Caco-2 (cell line): ENCODE data around the gene TBC1D17. TPM values are rescaled to one million over a fixed set of nuclear protein-coding genes. Genes with fewer than 3 reads are reported as not detected.

ENCODE experiments used
- BruUV-seq: library from RNA; stranded (reverse); fragments of 400-500 nt; replicated peaks from 2 replicates; lab custom pipeline; 2021; lab: Mats Ljungman, UMichigan
- CTCF ChIA-PET: fragments of 300-600 bp; sonication (Branson Sonifier 250); formaldehyde crosslinking; loops from one replicate; lab custom pipeline; 2022; ENCODE audit warnings: antibody characterized with exemption; lab: Charles Lee
- POLR2A ChIA-PET: fragments of 300-600 bp; sonication (Branson Sonifier 250); formaldehyde crosslinking; loops from one replicate; lab custom pipeline; 2022; ENCODE audit warnings: antibody characterized with exemption; lab: Charles Lee
- DNase-seq, 2 experiments: peaks; one replicate each; pipeline versions ENCODE4 v3.0.0 to v3.0.0-alpha.2; 2020 to 2022
- H3K27me3 ChIP-seq: replicated peaks from 2 replicates; pipeline ENCODE4 v1.6.0; 2011; ENCODE audit warnings: low read length; ENCODE audit not compliant: control insufficient read depth, insufficient read depth
- H3K36me3 ChIP-seq: 2 replicates; pipeline ENCODE4 v1.5.1; 2011; ENCODE audit warnings: low read length; ENCODE audit not compliant: control insufficient read depth, insufficient read depth
- H3K4me1 ChIP-seq: fragments of 250-450 bp; sonication (Bioruptor Pico); 2 replicates; pipeline ENCODE4 v1.5.1; 2020; ENCODE audit warnings: mild to moderate bottlenecking
- H3K4me3 ChIP-seq: 2 replicates; pipeline ENCODE4 v1.5.1; 2011; ENCODE audit warnings: low read depth, mild to moderate bottlenecking, control low read depth, low read length
- H3K9me3 ChIP-seq: fragments of 250-450 bp; sonication (Bioruptor Pico); 2 replicates; pipeline ENCODE4 v1.5.1; 2020; ENCODE audit warnings: mild to moderate bottlenecking, moderate library complexity
- H3K27ac Mint-ChIP-seq: one replicate; pipeline ENCODE4 v1.8.0; 2022; ENCODE audit warnings: mixed read lengths; ENCODE audit not compliant: unreplicated experiment
- H3K27me3 Mint-ChIP-seq: one replicate; pipeline ENCODE4 v1.8.0; 2022; ENCODE audit warnings: mixed read lengths; ENCODE audit not compliant: insufficient read depth, unreplicated experiment
- H3K36me3 Mint-ChIP-seq: one replicate; pipeline ENCODE4 v1.8.0; 2022; ENCODE audit warnings: mild to moderate bottlenecking, mixed read lengths; ENCODE audit not compliant: insufficient read depth, unreplicated experiment
- H3K4me1 Mint-ChIP-seq: one replicate; pipeline ENCODE4 v1.8.0; 2022; ENCODE audit warnings: low read depth, mixed read lengths; ENCODE audit not compliant: unreplicated experiment
- H3K4me3 Mint-ChIP-seq: one replicate; pipeline ENCODE4 v1.8.0; 2022; ENCODE audit warnings: mild to moderate bottlenecking, moderate library complexity, mixed read lengths; ENCODE audit not compliant: unreplicated experiment
- H3K9me3 Mint-ChIP-seq: one replicate; pipeline ENCODE4 v1.8.0; 2022; ENCODE audit warnings: mixed read lengths; ENCODE audit not compliant: unreplicated experiment
- CTCF ChIP-seq, 2 experiments: fragments of 200-600 bp in 1 of 2; IDR thresholded peaks; 1 replicate in 1 of 2; 2 replicates in 1 of 2; pipeline versions ENCODE4 v1.5.1 to v1.8.0; 2011 to 2022; ENCODE audit warnings: antibody characterized with exemption in 1 of 2, control low read depth in 1 of 2, inconsistent platforms in 1 of 2, low read depth in 1 of 2, low read length in 1 of 2, mild to moderate bottlenecking in 1 of 2, moderate library complexity in 1 of 2; ENCODE audit not compliant: insufficient read depth in 1 of 2, severe bottlenecking in 1 of 2, unreplicated experiment in 1 of 2
- intact Hi-C: fragments of 100-400 bp; cut with micrococcal nuclease; formaldehyde crosslinking; loops from one replicate; pipeline ENCODE4 v1.10.0; 2022; ENCODE audit not compliant: unreplicated experiment
- total RNA-seq: library from RNA; stranded (reverse); gene quantifications from 2 replicates; pipeline ENCODE4 v1.2.3, GENCODE V29; 2022

TBC1D17 gene
- total RNA-seq, 1 experiment from 2014 or later, result 55.3 TPM

DNA sequence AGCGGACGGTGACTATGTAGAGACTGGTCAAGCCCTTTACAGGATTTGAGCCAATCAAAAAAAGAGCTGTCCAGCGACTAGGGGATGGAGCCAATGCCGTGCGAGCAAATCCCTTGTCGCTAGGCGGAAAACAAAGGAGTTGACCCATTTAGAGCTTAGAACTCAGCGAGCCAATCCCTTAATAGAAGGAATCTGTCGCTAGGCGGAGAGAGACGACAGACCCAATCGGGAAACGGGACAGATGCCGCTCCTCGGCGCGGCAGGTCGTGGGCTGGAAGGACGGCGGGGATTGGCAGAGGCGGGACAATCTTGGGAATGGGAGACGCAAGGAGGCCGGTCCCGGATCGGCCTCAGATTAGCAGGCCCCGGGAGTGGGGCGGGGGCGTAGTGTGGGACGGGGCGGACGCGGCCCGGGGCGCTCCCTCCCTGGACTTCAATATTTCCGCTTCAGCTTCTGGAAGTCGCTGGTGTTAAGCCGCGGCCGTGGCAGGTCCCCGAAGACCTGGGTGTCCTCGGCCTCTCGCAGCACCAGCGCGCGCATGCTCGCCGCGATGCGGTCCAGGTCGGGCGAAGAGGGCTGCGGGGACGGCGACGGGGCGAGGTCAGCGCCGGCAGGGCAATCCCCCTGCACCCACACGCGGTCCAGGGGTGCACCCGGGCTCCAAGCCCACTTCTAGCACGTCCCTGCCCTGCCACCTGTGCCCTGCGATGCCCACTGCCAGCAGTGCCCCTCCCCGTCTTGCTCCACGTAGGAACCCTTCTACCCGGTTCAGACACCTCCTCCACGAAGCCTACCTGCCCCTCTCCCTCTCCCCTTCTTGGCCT is 7.8 kb upstream of the TBC1D17 start:
- no peaks in the 10 kb centered on the region for H3K27me3 ChIP-seq
- ChIA-PET CTCF (interaction anchor here (0.6 to 1.1 kb wide), 8 partner anchors 12 to 300 kb away, joined by 3 to 7 read pairs (median 4); partner anchors contain the start of gene PTOV1), POLR2A (interaction anchor here (0.9 to 1.7 kb wide), 7 partner anchors 8 to 229 kb away, joined by 6 to 17 read pairs (median 7); partner anchors contain the start of genes AKT1S1, AP2A1, ATF5 and NUP62)
- H3K36me3 ChIP-seq, result peaks cover 9% of the 10 kb centered on the region
- H3K4me3 ChIP-seq, result peak overlapping the region; percentile 69
- Mint-ChIP-seq H3K36me3 (peaks cover 47% of the 10 kb centered on the region), H3K9me3 (no peaks in the 10 kb centered on the region), H3K27me3 (no peaks in the 10 kb centered on the region), H3K4me3 (no peak overlapping the region), H3K27ac (no peak overlapping the region), H3K4me1 (peaks cover 21% of the 10 kb centered on the region)
- TF ChIP-seq CTCF (IDR thresholded peaks at IDR 0.05; ENCODE audit: insufficient read depth in 1 of 2, low read depth in 1 of 2, low read length in 1 of 2, severe bottlenecking in 1 of 2, unreplicated experiment in 1 of 2), result peak in 1 of 2 experiments; percentile 19
- BruUV-seq, result TSS peak; percentile 32
- DNase-seq, result peak; percentile 98
- intact Hi-C loops, result loop anchor here (1.0 to 10.0 kb wide), 4 partner anchors 8 to 445 kb away; partner anchors contain the start of genes AKT1S1, PRMT1 and TBC1D17
- peaks cover 22% of the 10 kb centered on the region for H3K4me1 ChIP-seq
- H3K9me3 ChIP-seq, result no peaks in the 10 kb centered on the region

GRCh38 chr19:49870309-49870901 is 7.1 kb upstream of the TBC1D17 start:
- Mint-ChIP-seq H3K9me3 (no peaks in the 10 kb centered on the region), H3K4me1 (peaks cover 16% of the 10 kb centered on the region), H3K27ac (no peak overlapping the region), H3K4me3 (no peak overlapping the region), H3K36me3 (peaks cover 40% of the 10 kb centered on the region), H3K27me3 (no peaks in the 10 kb centered on the region)
- Histone ChIP-seq H3K36me3 (peaks cover 6% of the 10 kb centered on the region), H3K4me1 (peaks cover 22% of the 10 kb centered on the region), H3K4me3 (peak overlapping the region; percentile 69), H3K27me3 (no peaks in the 10 kb centered on the region), H3K9me3 (no peaks in the 10 kb centered on the region)
- no TSS peak for BruUV-seq
- intact Hi-C loops, result loop anchor here (10.0 kb wide), 1 partner anchor 444 kb away; no protein-coding TSS in a partner anchor
- DNase-seq, result no peak
- TF ChIP-seq CTCF (IDR thresholded peaks at IDR 0.05; ENCODE audit: insufficient read depth in 1 of 2, low read depth in 1 of 2, low read length in 1 of 2, severe bottlenecking in 1 of 2, unreplicated experiment in 1 of 2), result no peak
- ChIA-PET POLR2A (interaction anchor here (1.3 kb wide), 1 partner anchor 20 kb away, joined by 7 read pairs; no protein-coding TSS in a partner anchor), CTCF (interaction anchor here (0.6 kb wide), 1 partner anchor 615 kb away, joined by 3 read pairs; no protein-coding TSS in a partner anchor)

DNA sequence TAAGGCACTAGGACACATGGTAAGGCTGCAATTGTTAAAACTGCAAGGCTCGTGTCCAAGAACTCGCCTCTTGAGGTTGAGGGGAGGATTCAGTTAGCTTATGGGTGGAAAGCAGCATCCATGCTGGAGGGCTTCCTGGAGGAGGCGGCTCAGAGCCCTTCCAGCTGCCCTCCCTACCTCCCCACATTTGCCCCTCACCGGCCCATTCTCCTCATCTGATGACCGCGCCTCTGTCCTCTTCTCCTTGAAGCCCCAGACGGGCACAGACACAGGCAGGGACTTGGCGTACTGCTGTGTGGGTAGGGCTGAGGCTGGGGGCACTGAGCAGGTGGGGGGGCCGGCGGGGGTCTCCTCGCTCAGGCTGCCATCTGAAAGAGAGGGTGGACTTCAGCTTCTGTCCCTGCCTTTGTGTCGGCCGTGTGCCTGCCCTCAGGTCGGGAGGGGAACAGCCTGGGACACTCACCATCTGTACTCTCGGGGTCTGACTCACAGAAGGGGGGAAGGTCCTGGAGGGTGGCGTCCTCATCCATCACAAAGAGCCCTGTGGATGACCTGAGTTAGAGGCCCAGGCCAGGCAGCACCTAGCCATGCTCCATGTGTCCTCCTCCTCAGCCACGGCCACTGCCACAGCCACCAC is 6.0 kb upstream of the TBC1D17 start:
- H3K27me3 ChIP-seq, result no peaks in the 10 kb centered on the region
- H3K36me3 ChIP-seq, result peaks cover 4% of the 10 kb centered on the region
- H3K9me3 Mint-ChIP-seq, result no peaks in the 10 kb centered on the region
- no peak for DNase-seq
- peaks cover 6% of the 10 kb centered on the region for H3K4me1 Mint-ChIP-seq
- H3K4me1 ChIP-seq, result peaks cover 12% of the 10 kb centered on the region
- no peaks in the 10 kb centered on the region for H3K9me3 ChIP-seq
- intact Hi-C loops, result loop anchor here (10.0 kb wide), 1 partner anchor 443 kb away; no protein-coding TSS in a partner anchor
- no peak for TF ChIP-seq CTCF (IDR thresholded peaks at IDR 0.05; ENCODE audit: insufficient read depth in 1 of 2, low read depth in 1 of 2, low read length in 1 of 2, severe bottlenecking in 1 of 2, unreplicated experiment in 1 of 2)
- H3K4me3 Mint-ChIP-seq, result peak overlapping the region; percentile 27
- no peak overlapping the region for H3K4me3 ChIP-seq
- ChIA-PET POLR2A (no interaction called here), CTCF (no interaction called here)
- H3K27ac Mint-ChIP-seq, result no peak overlapping the region
- BruUV-seq, result no TSS peak
- peaks cover 30% of the 10 kb centered on the region for H3K36me3 Mint-ChIP-seq
- no peaks in the 10 kb centered on the region for H3K27me3 Mint-ChIP-seq
